Right lobe of liver (tissue), 6 donors: Measurements from ENCODE around the gene DCDC1. TPM values are rescaled to one million over a fixed set of nuclear protein-coding genes. Genes with fewer than 3 reads are reported as not detected.

Experiments used
- ATAC-seq, 4 donors: fragments of 200-7000 bp; cut with Tn5 transposase; one replicate each; pipeline ENCODE4 v1.9.1; 2020; ENCODE audit warnings: mild to moderate bottlenecking in 4 of 4, moderate library complexity in 4 of 4
- DNase-seq, 3 donors: peaks; one replicate each; pipeline ENCODE4 v3.0.0-alpha.2; 2020
- H3K27ac ChIP-seq, 3 donors: fragments of 200-600 bp; one replicate each; pipeline ENCODE4 v1.8.0; 2022
- H3K27me3 ChIP-seq, 2 donors: fragments of 200-600 bp; one replicate each; pipeline ENCODE4 v1.8.0; 2022
- H3K36me3 ChIP-seq, 4 donors: fragments of 200-600 bp; sonication (generic) in 1 of 4; one replicate each; pipeline versions ENCODE4 v1.5.1 to v1.8.0; 2017 to 2022; ENCODE audit warnings: control low read depth in 1 of 4
- H3K4me1 ChIP-seq, 4 donors: fragments of 200-600 bp; sonication (generic) in 1 of 4; one replicate each; pipeline versions ENCODE4 v1.5.1 to v1.8.0; 2017 to 2022; ENCODE audit warnings: control low read depth in 1 of 4
- H3K4me3 ChIP-seq, 3 donors: fragments of 200-600 bp; one replicate each; pipeline ENCODE4 v1.8.0; 2022
- H3K9me3 ChIP-seq, 4 donors: fragments of 200-600 bp; sonication (generic) in 1 of 4; one replicate each; pipeline versions ENCODE4 v1.5.1 to v1.8.0; 2017 to 2022; ENCODE audit warnings: control low read depth in 1 of 4
- POLR2A ChIP-seq: fragments of 450-650 bp; IDR thresholded peaks from one replicate; pipeline ENCODE4 v1.6.1; 2017; ENCODE audit warnings: antibody characterized with exemption, mild to moderate bottlenecking
- WGBS: methylation state at CpG from one replicate; pipeline ENCODE4 v1.1.6; 2018; ENCODE audit warnings: low coverage, low lambda C conversion rate; ENCODE audit not compliant: insufficient coverage; ENCODE audit errors: missing lambda C conversion rate; 5-methylcytosine and 5-hydroxymethylcytosine counted together
- intact Hi-C, 2 donors: fragments of 100-400 bp; cut with DNase I; formaldehyde crosslinking; loops; one replicate each; pipeline versions ENCODE4 v1.11.2 to v1.14.1; 2022
- total RNA-seq, 6 experiments: library from RNA; depleted of rRNA in 2 of 6; stranded (reverse); fragments of >200 nt in 2 of 6; fragmentation: NEBNext Ultra II Directional in 3 of 6; extraction: Animal tissue kit (Norgen Biotek cat#: 25700) in 3 of 6; gene quantifications; one replicate each; pipeline versions ENCODE4 v1.1.0 to v1.2.4, GENCODE V29; 2016 to 2023
- TF ChIP-seq, protein P1 (sequence below), 4 donors: fragments of 200-600 bp in 3 of 4; fragments of 450-650 bp in 1 of 4; IDR thresholded peaks; one replicate each; pipeline versions ENCODE4 v1.5.1 to v1.8.0; 2016 to 2022; ENCODE audit warnings: antibody characterized with exemption in 4 of 4, mild to moderate bottlenecking in 2 of 4
- donor health status: DM: no; HTN: yes; CAD: no.
- donor health status: DM: no; HTN: no; CAD: no.
- donor health status: DM: no; HTN: no; CAD: no.
- donor health status: DM: no; HTN: yes; CAD: no.
- donor health status: DM: no; HTN: yes; CAD: no.

DCDC1 gene
- total RNA-seq, 6 experiments from 2014 or later, result 1.9 to 4.8 (median 2.6) TPM

DNA sequence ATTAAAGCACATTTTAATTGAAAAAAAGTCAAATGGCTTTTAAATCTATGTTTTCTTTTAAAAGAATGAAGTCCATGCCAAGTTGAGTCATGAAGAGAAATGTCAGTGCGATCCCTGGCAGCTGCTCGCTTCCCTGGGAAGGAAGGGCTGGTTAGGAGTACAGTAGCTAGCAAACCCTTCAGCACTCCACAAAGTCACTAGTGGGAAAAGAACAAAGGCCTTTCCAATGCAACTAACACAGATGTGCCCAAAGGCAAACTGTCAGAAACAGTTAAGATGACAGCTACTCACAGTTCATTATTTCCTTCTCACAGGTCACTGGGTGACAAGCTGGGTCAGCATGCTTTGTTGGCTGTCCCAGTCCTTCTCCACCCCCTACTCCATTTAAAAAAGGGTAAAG is 308.7 kb downstream of the DCDC1 start:
- no peaks in the 10 kb centered on the region for H3K36me3 ChIP-seq
- DNase-seq (no peak), ATAC-seq (peak in 2 of 4 donors; percentile 38 to 50)
- H3K9me3 ChIP-seq, result no peaks in the 10 kb centered on the region
- no peaks in the 10 kb centered on the region for H3K27me3 ChIP-seq
- WGBS, result 72% methylated on average over 2 of the region's 2 CpGs
- H3K4me3 ChIP-seq, result no peak overlapping the region
- TF ChIP-seq, protein P1, sequence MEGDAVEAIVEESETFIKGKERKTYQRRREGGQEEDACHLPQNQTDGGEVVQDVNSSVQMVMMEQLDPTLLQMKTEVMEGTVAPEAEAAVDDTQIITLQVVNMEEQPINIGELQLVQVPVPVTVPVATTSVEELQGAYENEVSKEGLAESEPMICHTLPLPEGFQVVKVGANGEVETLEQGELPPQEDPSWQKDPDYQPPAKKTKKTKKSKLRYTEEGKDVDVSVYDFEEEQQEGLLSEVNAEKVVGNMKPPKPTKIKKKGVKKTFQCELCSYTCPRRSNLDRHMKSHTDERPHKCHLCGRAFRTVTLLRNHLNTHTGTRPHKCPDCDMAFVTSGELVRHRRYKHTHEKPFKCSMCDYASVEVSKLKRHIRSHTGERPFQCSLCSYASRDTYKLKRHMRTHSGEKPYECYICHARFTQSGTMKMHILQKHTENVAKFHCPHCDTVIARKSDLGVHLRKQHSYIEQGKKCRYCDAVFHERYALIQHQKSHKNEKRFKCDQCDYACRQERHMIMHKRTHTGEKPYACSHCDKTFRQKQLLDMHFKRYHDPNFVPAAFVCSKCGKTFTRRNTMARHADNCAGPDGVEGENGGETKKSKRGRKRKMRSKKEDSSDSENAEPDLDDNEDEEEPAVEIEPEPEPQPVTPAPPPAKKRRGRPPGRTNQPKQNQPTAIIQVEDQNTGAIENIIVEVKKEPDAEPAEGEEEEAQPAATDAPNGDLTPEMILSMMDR (IDR thresholded peaks at IDR 0.05), result no peak
- TF ChIP-seq POLR2A, result no peak
- intact Hi-C loops, result no loop called here
- H3K4me1 ChIP-seq, result peaks cover 0 to 8% (median 3%) of the 10 kb centered on the region in 4 donors
- H3K27ac ChIP-seq, result no peak overlapping the region

DNA sequence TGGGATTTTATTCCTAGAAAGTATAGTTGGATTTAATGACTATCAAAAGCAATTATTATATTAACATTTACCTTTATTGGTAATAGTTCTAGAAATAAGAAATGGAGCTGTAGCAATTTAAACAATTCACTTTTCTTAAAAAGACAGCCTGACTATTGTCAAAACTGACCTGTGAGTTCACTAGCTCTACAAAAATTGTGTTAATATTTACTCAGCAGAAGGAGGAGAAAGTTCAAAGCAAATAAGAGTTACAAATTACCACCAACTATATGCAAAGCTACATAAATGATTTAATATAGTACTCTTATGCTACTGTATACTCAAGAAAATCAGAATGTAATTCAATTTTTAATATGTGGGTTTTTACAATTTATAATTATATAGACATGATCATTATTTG is 310.0 kb downstream of the DCDC1 start:
- TF ChIP-seq, protein P1 (IDR thresholded peaks at IDR 0.05), result no peak
- TF ChIP-seq POLR2A, result no peak
- Histone ChIP-seq H3K9me3 (no peaks in the 10 kb centered on the region), H3K27ac (no peak overlapping the region), H3K4me3 (no peak overlapping the region), H3K4me1 (peaks cover 0 to 8% (median 3%) of the 10 kb centered on the region in 4 donors), H3K27me3 (no peaks in the 10 kb centered on the region), H3K36me3 (no peaks in the 10 kb centered on the region)
- intact Hi-C loops, result no loop called here
- peak; percentile 74 to 90 (median 84) for ATAC-seq
- DNase-seq, result no peak

DNA sequence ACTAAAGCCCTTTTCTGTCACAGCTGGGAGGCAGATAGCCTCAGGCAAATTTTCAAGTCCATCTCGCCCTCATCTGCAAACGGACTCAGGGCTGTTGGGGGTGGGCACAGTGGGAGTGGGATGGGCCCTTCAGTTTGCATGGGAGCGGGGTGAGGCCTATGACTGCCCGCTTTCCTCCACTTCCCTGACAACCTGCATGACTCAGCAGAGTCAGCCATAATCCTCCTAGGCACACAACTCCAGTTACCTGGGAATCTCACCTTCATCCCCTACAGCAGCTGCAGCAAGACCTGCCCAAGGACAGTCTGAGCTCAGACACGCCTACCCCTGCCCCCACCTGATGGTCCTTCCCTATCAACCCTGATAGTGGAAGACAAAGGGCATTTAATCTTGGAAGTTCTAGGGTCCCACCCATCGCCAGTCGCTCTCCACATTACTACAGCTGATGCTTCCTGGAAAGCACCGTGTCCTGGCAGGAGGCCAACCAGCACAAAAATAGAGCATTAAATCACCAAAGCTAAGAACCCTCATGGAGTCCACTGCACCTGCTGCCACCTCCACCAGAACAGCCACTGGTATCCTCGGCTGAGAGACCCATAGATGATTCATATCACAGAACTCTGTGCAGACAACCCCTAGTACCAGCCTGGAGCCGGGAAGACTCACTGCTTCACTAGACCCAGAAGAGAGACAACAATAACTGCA is 319.3 kb downstream of the DCDC1 start:
- peak in 1 of 3 donors; percentile 20 for DNase-seq
- 52% methylated on average over 2 of the region's 10 CpGs for WGBS
- no peak for ATAC-seq
- Histone ChIP-seq H3K4me3 (no peak overlapping the region), H3K4me1 (no peaks in the 10 kb centered on the region), H3K9me3 (no peaks in the 10 kb centered on the region), H3K27ac (no peak overlapping the region), H3K27me3 (no peaks in the 10 kb centered on the region), H3K36me3 (no peaks in the 10 kb centered on the region)
- no peak for TF ChIP-seq POLR2A
- TF ChIP-seq, protein P1 (IDR thresholded peaks at IDR 0.05), result no peak
- intact Hi-C loops, result no loop called here

DNA sequence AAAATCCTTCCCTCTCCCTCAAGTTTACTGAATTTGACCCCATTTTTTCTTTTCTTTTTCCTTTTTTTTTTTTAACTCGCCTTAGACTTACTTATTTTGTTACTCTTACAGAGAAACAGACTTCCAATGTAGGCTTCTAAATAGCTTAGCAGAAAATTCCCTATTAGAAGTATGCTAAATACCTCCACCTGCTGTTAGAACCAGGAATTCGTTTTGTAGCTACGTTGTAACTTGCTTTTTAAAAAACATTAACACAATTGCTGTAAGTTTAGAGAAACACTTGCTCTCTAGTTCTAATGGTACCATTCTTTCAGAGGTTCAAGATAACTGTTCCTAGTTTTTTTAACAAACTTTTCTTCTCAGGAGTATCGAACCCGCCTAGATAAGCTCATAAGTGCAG is 324.2 kb downstream of the DCDC1 start:
- H3K36me3 ChIP-seq, result no peaks in the 10 kb centered on the region
- H3K27me3 ChIP-seq, result no peaks in the 10 kb centered on the region
- no peaks in the 10 kb centered on the region for H3K9me3 ChIP-seq
- WGBS, result 28% methylated on average over 5 of the region's 5 CpGs
- H3K4me3 ChIP-seq, result no peak overlapping the region
- H3K4me1 ChIP-seq, result no peaks in the 10 kb centered on the region
- no peak for DNase-seq
- TF ChIP-seq, protein P1 (IDR thresholded peaks at IDR 0.05), result peak; percentile 51 to 68 (median 63)
- TF ChIP-seq POLR2A, result no peak
- intact Hi-C loops, result no loop called here
- ATAC-seq, result peak; percentile 70 to 83 (median 70)
- H3K27ac ChIP-seq, result no peak overlapping the region
